MG63 (cell line): Measurements from ENCODE around the gene NIT1. TPM values are rescaled to one million over a fixed set of nuclear protein-coding genes. Genes with fewer than 3 reads are reported as not detected.
A peak's percentile ranks its signal among the peaks of the same experiment; 100 is the strongest.

Source experiments
- DNase-seq: peaks from one replicate; pipeline ENCODE4 v3.0.0-alpha.2; 2020
- H3K27me3 ChIP-seq: fragments of 250-450 bp; sonication (Bioruptor Pico); 2 replicates; pipeline ENCODE4 v1.5.1; 2020; ENCODE audit warnings: mild to moderate bottlenecking, moderate library complexity
- H3K36me3 ChIP-seq: fragments of 250-450 bp; sonication (Bioruptor Pico); 2 replicates; pipeline ENCODE4 v1.5.1; 2020; ENCODE audit warnings: mild to moderate bottlenecking, moderate library complexity
- H3K4me3 ChIP-seq: fragments of 250-450 bp; sonication (Bioruptor Pico); 2 replicates; pipeline ENCODE4 v1.5.1; 2020; ENCODE audit warnings: mild to moderate bottlenecking, moderate library complexity
- H3K9me3 ChIP-seq: fragments of 250-450 bp; sonication (Bioruptor Pico); 2 replicates; pipeline ENCODE4 v1.5.1; 2020; ENCODE audit warnings: mild to moderate bottlenecking, moderate library complexity
- total RNA-seq: library from RNA; depleted of rRNA; stranded (reverse); fragments of >200 nt; shearing (Covaris generic); gene quantifications from 2 replicates; pipeline ENCODE4 v1.2.3, GENCODE V29; 2014; ENCODE audit warnings: low replicate concordance

Gene NIT1
- total RNA-seq, 1 experiment from 2014 or later, result 14.1 TPM

DNA sequence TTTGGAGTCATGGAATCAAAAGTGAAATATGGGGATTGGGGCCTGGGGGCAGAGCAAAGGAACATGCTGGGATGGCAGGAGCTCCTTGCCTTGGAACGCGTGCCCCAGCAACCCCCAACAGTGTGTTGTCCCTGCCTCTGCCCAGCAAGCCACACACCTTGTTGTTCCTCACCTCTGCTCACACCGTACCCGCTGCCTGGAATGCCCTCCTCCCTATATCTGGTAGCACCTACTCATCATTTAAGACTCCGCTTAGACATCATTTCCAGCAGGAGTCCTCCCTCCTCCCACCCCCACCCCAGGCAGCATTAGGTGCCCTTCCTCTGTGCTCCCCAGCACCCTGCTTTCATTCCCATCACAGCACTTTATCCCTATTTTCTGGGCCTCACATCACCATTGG, 36.4 kb upstream of the NIT1 start:
- no peaks in the 10 kb centered on the region for H3K27me3 ChIP-seq
- no peak for DNase-seq
- no peaks in the 10 kb centered on the region for H3K36me3 ChIP-seq
- H3K9me3 ChIP-seq, result no peaks in the 10 kb centered on the region
- H3K4me3 ChIP-seq, result no peak overlapping the region

DNA sequence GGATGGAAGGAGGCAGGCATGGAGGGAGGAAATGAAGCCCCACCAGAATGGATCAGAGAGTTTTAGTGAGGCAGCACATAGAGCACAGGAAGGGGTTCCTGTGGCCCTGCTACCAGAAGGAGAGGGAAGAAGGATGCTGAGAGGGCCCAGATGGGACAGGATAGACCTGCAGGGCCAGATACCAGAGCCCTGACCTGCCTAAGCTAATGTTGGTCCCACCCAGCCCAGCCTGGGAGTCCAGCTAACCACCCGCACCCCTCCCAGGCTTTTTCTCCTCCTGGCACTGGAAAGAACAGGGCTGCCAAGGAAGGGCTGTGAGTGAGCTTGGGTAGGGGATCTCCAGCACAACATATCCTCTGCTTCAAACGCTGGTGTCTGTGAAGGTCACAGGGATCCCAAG, 35.4 kb upstream of the NIT1 start:
- Histone ChIP-seq H3K27me3 (no peaks in the 10 kb centered on the region), H3K36me3 (no peaks in the 10 kb centered on the region), H3K9me3 (no peaks in the 10 kb centered on the region), H3K4me3 (no peak overlapping the region)
- no peak for DNase-seq

- Histone ChIP-seq H3K36me3 (no peaks in the 10 kb centered on the region), H3K27me3 (no peaks in the 10 kb centered on the region), H3K9me3 (no peaks in the 10 kb centered on the region), H3K4me3 (no peak overlapping the region)
- peak; percentile 94 for DNase-seq
These were observed 34.7 kb upstream of the NIT1 start for GRCh38 chr1:161082996-161083747.

DNA sequence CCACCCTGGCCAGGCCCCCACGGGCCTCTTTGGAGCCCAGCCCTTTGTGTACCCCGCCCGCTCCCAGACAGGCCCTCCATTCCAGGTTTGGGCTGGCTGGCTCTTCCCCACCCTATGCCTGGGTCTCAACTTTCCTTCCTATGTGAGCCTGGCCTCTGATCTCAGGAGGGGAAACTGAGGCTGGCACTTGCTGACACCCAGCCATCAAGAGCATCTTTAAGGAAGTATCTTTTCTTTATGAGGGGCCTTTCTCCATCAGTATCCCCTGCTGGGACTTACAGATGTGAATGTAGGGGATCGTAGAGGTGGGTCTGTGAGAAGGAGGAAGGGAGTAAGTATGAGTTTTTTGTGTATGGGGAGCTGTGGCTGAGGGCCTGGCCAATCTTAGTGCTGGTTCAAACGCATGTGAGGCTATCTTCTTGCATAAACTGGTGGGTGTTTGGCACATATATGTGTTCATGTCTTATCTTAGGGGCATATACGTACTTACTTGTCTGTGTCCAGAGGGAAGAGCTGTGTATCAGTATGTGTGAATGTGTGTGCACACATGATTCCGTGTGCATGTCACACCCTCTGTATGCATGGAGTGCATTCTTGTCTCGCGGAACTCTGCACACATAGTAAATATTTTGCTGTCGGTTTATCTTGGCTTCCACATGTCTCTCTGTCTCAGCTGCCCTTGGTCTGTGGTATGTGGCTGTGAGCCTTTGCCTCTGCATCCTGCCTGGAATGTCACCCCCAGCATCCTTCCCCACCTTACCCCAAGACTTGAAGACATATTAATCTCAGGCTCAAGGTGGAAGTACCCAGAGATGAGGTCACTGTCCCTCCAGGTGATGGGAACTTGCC, 33.9 kb upstream of the NIT1 start:
- no peak for DNase-seq

GRCh38 chr1:161084597-161084988, 33.3 kb upstream of the NIT1 start:
- no peak overlapping the region for H3K4me3 ChIP-seq
- DNase-seq, result no peak

More for the DNA sequence above, 33.9 kb upstream of the NIT1 start:
- no peaks in the 10 kb centered on the region for H3K27me3 ChIP-seq
- no peaks in the 10 kb centered on the region for H3K9me3 ChIP-seq
- no peaks in the 10 kb centered on the region for H3K36me3 ChIP-seq
- H3K4me3 ChIP-seq, result no peak overlapping the region

DNA sequence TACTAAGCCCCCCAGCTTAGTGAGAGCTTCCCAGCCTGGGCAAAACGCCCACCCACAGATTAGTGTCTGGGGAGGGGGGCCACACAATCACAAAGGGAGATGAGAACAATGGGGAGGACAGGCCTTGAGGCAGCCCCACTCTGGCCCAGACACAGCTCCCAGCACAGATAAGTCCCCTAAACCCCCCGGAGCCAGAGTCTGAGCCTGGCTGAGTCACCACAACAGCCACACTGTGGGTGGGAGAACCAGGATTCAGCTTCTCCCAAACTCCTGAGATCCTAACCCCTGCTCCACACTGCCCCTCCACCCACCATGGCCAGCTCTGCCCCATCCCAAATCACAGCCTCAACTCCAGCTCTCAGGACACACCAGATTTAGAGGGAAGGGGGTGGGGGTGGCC, 32.7 kb upstream of the NIT1 start:
- no peaks in the 10 kb centered on the region for H3K36me3 ChIP-seq
- DNase-seq, result peak; percentile 59
- no peaks in the 10 kb centered on the region for H3K9me3 ChIP-seq
- no peaks in the 10 kb centered on the region for H3K27me3 ChIP-seq
- H3K4me3 ChIP-seq, result no peak overlapping the region

More at GRCh38 chr1:161084597-161084988, 33.3 kb upstream of the NIT1 start:
- H3K27me3 ChIP-seq, result no peaks in the 10 kb centered on the region
- H3K36me3 ChIP-seq, result no peaks in the 10 kb centered on the region
- no peaks in the 10 kb centered on the region for H3K9me3 ChIP-seq

DNA sequence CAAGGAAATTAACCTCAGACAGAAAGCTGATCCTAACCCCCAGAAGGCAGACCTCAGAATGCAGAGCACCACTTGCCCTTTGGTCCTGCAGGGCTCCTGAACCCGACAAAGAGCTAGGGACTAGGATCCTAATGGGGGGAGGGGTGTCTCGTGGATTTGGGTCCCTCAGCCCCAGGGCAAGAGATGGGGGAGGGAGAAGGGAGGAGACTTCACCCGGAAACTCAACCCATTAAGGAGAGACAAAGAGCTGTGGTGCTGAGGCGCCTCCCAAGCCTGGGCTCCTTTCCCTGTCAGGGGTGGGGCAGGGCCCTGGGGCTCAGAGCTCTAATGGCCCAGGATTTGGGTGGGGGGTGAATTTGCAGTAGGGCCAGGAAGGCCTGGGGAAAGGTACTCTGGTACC, 31.4 kb upstream of the NIT1 start:
- Histone ChIP-seq H3K9me3 (no peaks in the 10 kb centered on the region), H3K4me3 (no peak overlapping the region), H3K36me3 (no peaks in the 10 kb centered on the region), H3K27me3 (no peaks in the 10 kb centered on the region)
- DNase-seq, result no peak

- DNase-seq, result peak; percentile 50
- no peaks in the 10 kb centered on the region for H3K9me3 ChIP-seq
- no peaks in the 10 kb centered on the region for H3K27me3 ChIP-seq
- H3K36me3 ChIP-seq, result no peaks in the 10 kb centered on the region
- no peak overlapping the region for H3K4me3 ChIP-seq
These were observed 29.3 kb upstream of the NIT1 start for GRCh38 chr1:161088587-161089110.

- DNase-seq, result no peak
- no peak within 1 kb of the TSS for H3K4me3 ChIP-seq
- no peaks in the 10 kb centered on the region for H3K36me3 ChIP-seq
- H3K27me3 ChIP-seq, result no peaks in the 10 kb centered on the region
- no peaks in the 10 kb centered on the region for H3K9me3 ChIP-seq
These were observed 28.5 kb upstream of the NIT1 start, which contains the start of gene NECTIN4 for GRCh38 chr1:161089251-161089924. Gene NECTIN4 (minus strand): TSS chr1:161089558. CDS start chr1:161089296, 262 bp downstream.

DNA sequence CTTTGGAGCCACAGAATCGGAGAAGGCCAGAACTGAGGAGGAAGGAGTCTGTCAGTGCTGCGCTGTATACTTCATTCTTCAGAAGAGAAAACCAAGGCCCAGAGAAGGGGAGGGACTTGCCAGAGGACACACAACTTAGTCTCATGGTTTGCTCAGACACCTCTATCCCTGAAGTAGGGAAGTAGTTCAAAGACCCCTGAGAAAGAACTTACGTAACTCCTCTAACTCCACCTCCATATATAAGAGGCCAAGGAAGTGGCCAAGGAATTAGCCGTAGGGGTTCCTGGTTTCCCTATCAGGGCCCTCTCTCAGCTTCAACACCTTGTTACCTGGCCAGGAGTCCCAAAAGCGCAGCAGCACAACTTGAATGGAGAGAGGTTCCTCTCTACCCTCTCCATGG, 28.0 kb upstream of the NIT1 start:
- H3K36me3 ChIP-seq, result no peaks in the 10 kb centered on the region
- H3K9me3 ChIP-seq, result no peaks in the 10 kb centered on the region
- H3K27me3 ChIP-seq, result no peaks in the 10 kb centered on the region
- no peak overlapping the region for H3K4me3 ChIP-seq
- DNase-seq, result no peak

DNA sequence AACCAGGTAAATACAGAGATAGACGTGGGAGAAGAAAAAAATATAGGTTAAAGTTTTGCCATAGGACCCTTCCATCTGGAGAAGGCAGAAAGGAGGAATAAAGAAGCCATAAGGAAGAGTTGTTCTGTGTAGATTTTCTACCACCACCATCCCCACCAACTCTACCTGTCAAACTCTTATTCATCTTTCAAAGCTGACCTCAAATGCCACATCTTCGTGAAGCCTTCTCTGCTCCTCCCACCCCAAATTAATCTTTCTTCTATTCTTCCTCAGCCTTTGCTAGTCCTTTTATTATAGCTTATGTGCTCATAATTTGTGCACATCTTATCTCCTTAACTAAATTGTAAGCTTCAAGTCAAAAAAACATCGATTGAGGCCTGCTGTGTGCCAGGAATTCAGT, 27.3 kb upstream of the NIT1 start:
- Histone ChIP-seq H3K9me3 (no peaks in the 10 kb centered on the region), H3K4me3 (no peak overlapping the region), H3K36me3 (no peaks in the 10 kb centered on the region; the same call in 1 of the 2 replicates), H3K27me3 (no peaks in the 10 kb centered on the region)
- DNase-seq, result no peak

- DNase-seq, result no peak
- Histone ChIP-seq H3K36me3 (no peaks in the 10 kb centered on the region; the same call in 1 of the 2 replicates), H3K27me3 (no peaks in the 10 kb centered on the region), H3K9me3 (no peaks in the 10 kb centered on the region), H3K4me3 (no peak overlapping the region)
These were observed 26.8 kb upstream of the NIT1 start for GRCh38 chr1:161091093-161091492.

DNA sequence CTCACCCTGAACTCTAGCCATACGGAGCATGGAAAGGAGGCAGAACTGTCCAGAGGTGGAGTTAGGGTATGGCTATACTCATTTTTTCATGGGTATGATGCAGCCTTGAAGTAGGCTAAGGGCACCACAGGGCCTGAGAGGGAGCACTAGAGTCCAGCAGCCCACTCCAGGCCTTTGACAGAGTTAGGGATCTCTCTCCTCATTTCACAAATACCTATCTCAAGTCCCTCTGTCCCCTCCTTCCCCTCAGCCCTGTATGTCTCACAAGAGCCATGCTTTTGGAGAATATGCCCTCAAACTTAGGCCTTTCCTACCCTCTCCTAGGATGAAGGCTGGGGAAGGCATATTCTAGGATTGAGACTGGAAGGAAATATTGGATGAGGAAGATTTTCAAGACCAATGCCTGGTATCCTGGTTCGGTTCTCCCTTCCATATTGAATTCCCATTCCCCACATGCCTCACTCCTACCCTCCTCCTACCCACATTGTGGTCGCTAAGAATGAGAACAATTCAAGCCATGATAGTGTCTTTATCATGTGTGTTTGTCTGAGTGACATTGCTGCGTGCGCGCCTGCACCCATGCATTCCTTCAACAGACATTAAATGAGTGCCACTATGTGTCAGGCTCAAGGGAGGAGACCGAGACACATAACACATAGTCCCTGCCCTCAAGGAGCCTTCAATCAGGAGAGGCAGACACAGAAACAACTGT, 26.0 kb upstream of the NIT1 start:
- no peak for DNase-seq
- H3K4me3 ChIP-seq, result no peak overlapping the region
- H3K36me3 ChIP-seq, result no peaks in the 10 kb centered on the region; the same call in 1 of the 2 replicates
- H3K27me3 ChIP-seq, result no peaks in the 10 kb centered on the region
- no peaks in the 10 kb centered on the region for H3K9me3 ChIP-seq

DNA sequence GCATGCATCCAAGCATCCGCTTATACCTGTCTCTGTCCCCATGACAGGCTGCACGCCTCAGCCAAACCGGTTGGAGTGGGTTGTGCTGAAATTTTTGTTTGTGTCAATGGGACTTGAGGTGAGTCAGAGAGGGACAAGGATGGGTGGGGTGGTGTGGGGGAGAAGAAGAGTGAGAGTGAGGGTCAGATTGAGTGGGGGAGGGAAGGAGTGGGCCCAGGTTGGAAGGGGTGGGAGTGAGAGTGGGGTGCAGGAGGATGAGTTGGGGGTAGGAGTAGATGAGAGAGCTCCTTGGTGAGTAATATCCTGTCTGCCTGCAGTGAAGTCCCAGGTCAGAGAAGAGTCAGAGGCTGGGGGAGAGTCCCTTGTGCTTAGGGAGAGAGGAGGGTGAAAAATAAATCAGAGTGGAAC, 25.3 kb upstream of the NIT1 start:
- peak; percentile 47 for DNase-seq
- H3K27me3 ChIP-seq, result no peaks in the 10 kb centered on the region
- no peaks in the 10 kb centered on the region for H3K9me3 ChIP-seq
- H3K4me3 ChIP-seq, result no peak overlapping the region
- H3K36me3 ChIP-seq, result no peaks in the 10 kb centered on the region; the same call in 1 of the 2 replicates

GRCh38 chr1:161094481-161094880, 23.4 kb upstream of the NIT1 start:
- DNase-seq, result no peak
- H3K4me3 ChIP-seq, result no peak overlapping the region
- no peaks in the 10 kb centered on the region for H3K27me3 ChIP-seq
- peaks cover 8% of the 10 kb centered on the region for H3K36me3 ChIP-seq
- no peaks in the 10 kb centered on the region for H3K9me3 ChIP-seq

GRCh38 chr1:161095230-161095629, 22.7 kb upstream of the NIT1 start:
- Histone ChIP-seq H3K4me3 (no peak overlapping the region), H3K27me3 (no peaks in the 10 kb centered on the region), H3K9me3 (no peaks in the 10 kb centered on the region), H3K36me3 (peaks cover 15% of the 10 kb centered on the region)
- no peak for DNase-seq
